HG03039 (cell line): ENCODE data around the gene NOTCH2.
A peak's percentile ranks its signal among the peaks of the same experiment; 100 is the strongest.
"Not testable (repeated sequence)": the region's sequence is repeated elsewhere in the genome, so short reads cannot be mapped to it uniquely, and the experiment has no call there.

ENCODE experiments used
- ATAC-seq: cut with Tn5 transposase; IDR thresholded peaks from one replicate; pipeline ENCODE4 v1.9.1; 2021; ENCODE audit warnings: mild to moderate bottlenecking, moderate library complexity; ENCODE audit not compliant: unreplicated experiment

Gene NOTCH2

DNA sequence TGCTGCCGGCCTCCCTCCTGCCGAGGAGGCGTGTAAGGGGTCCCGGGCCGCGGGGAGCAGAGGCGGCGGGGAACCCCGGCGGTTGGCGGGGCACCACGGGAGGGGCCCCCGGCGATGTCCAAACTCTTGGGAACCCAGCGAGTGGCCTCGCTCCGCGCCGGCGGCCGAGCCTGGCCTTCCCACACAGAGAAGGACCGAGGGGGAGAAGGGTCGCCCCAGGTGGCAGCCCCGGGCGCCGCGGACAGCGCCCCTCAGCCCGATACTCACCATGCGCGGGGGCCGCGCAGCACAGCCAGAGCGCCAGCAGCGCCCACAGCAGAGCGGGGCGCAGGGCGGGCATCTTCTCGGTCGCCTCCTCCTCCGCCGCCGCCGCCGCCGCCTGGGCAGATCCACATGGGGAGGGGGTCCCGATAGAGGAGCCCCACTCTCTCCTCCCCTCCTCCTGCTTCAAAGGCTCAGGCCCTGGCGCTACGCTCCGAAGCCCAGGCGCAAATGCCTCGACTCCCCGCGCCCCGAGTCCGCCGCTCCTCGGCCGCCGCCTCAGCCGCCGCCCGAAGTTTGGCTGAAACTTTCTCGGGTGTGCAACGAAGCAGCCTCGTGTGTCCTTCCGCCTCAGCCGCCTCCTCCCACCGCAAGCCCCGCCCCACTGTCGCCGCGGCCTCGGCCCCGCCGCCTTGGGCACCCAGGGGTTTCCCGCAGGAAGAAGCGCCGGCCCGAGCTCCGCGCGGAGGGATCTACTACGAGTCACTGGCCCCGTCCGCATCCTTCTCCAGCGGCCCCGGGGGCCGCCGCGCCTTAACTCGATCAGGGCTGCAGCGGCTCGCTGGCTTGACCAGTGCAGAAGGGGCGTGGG is at the start of gene NOTCH2:
NOTCH2 (minus strand) TSS at position 596 of the 853 bp plus-strand sequence; CDS start at position 340, 256 bp downstream.
- ATAC-seq = peak; percentile 71

DNA sequence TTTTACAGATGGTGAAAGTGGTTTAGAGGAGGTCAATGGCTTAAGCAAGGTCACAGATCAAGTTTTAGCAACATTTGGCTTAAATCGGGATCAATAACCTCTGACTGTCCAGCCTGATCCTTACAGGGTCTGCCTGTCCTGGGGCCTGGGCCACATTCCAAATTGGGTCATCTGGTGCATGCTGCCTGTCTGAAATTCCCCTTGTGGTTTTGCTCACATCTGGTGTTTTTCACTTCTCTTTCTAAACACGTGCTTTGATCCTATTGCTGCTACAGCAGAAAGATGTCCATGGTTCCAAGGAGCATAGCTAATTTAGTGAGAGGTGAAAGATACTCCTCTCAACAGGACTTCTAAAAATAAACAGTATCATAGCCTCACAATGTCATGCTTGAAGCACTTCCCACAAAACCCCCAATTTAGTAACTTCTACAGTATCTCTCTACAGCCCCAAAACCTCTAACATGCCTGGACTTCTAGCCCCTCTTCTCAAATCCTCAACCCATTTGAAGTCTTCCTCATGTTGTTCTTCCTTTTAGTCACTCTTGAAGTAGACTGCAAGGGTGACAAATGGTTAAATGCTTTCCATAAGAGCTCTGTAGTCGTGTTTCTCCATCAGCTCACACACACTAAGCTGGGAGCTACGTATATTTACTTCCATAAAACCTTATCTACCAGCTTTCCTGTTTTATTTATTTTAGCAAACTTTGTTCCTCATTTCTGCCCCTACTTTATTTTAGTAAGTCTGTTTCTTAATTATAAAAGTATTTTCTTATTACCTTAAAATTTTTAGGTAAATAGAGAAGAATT is 48.1 kb upstream of the NOTCH2 start:
- ATAC-seq = peak; percentile 55

DNA sequence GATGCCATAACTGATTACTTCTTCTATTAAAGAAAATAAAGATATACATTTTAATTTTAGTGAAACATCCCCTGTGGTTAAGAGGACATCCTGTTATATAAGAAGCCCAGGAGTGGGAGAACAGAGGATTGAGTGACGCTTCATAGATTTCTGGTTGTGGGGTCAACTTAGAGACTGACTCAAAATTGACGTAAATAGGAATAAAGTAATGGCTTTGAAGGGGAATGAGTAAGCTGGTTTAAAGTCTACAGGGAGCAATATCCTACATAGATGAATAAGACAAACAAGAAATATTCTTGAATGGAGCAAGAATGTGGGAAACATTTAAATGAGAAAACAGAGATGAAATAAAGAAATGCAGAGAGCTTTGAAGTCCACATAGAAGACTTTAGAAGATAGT is 46.6 kb upstream of the NOTCH2 start:
- ATAC-seq = not testable (repeated sequence)

GRCh38 chr1:120113134-120113533 is 43.7 kb upstream of the NOTCH2 start:
- ATAC-seq = not testable (repeated sequence)

- ATAC-seq = not testable (repeated sequence)
Observed at GRCh38 chr1:120112212-120112611, 42.8 kb upstream of the NOTCH2 start.

DNA sequence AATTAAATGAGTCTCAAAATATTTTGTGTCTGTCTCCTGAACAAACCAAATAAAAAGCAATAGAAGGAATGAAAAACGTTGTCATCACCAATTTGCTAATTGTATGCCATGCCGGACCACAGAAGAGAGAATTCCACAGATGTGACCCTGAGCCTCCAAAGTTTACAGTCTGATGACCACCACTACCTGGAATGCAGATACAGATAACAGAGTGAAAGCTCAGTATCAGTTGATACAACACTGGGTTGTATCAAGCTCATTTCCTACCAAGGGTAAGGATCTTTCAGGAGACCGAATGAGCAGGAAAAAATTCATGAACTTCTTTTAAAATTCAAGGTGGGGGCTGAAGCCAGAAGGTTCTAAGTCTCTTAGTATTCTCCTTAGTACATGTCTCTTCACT is 42.3 kb upstream of the NOTCH2 start:
- ATAC-seq = not testable (repeated sequence)

DNA sequence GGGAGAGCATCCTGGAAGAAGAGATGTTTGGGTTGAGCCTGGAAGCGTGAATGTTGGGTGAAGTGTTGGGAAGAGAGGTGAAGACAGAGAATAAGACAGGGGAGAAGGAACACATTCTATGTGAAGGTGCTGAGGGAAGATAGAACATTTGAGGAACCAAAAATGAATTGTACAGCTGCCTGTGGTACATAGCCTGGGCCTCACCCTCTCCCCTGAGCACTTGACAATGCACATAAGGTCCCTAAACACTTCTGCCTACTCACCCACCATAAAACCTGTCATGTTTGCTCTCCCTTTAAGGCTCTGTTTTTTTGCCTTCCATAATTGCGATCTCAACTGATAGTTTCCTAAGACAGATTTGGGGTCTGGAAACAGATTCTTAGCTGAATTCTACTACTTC is 41.5 kb upstream of the NOTCH2 start:
- ATAC-seq = not testable (repeated sequence)

- not testable (repeated sequence) for ATAC-seq
Observed at GRCh38 chr1:120109656-120110055, 40.2 kb upstream of the NOTCH2 start.

GRCh38 chr1:120109180-120109579 is 39.7 kb upstream of the NOTCH2 start:
- not testable (repeated sequence) for ATAC-seq

DNA sequence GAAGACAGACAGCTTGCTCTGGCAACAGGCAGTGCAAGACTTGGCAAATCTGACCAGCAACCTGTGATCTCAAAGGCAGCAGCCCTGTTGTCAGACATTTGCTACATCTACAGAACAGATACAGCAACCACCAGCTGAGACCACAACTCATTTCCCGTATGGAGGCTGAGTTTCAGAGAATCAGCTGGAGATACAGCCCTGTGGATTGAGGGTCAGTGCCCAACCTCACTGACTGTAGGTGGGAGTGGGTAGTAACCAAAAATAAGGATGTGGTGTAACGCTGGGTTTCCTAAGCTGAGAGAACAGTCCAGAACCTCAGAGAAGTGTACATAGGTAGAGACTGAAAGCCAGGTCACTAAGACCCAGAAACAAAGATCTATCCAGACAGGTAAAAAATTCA is 35.8 kb upstream of the NOTCH2 start:
- ATAC-seq = not testable (repeated sequence)

GRCh38 chr1:120103768-120104167 is 34.3 kb upstream of the NOTCH2 start:
- ATAC-seq = not testable (repeated sequence)

DNA sequence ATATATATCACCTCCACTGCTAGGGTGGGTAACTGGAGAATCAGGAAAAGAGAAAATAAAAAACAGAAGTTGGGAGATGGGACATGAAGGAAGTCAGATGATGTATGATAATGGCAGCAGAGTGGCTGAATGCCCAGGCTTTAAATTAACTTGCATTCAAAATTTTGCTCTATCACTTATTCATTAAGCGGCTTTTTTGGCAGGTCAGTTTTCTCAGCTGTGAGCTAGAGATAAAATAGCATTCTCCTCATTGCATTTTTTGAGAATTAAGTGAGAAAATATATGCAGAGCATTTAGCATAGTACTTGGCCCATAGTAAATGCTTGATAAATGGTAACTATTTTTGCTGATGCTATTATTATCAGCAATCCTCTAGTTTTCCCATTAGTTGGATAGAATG is 32.1 kb upstream of the NOTCH2 start:
- ATAC-seq = not testable (repeated sequence)

- ATAC-seq = not testable (repeated sequence)
Observed at GRCh38 chr1:120100590-120100989, 31.1 kb upstream of the NOTCH2 start.

GRCh38 chr1:120098986-120099759 is 29.7 kb upstream of the NOTCH2 start:
- not testable (repeated sequence) for ATAC-seq

DNA sequence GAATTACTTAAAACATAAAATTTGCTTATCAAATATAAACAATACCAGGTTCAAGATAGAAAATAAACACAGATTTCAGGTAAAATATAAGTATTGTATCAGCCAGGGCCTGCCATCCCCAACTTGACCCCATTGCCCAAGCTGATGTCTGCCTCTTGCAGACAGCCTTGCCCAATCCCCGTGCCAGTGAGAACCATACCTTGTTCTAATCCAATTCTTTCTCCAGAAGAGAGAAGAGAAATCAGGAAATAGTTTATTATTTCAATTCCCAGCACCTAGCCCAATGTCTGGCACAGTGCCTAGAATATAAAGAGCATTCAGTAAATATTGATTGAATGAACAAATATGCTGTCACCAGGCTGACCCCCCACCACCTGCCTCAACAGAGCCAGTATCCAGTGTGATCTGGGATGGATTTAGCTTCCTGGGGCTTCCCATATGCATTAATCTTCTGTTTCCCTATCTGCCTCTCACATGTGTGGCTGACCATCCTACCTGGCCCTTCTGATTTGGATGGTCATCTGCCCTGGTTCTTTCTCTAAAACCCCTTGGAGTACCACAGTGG is 27.6 kb upstream of the NOTCH2 start:
- ATAC-seq = not testable (repeated sequence)

GRCh38 chr1:120093548-120094181 is 24.2 kb upstream of the NOTCH2 start:
- not testable (repeated sequence) for ATAC-seq

- not testable (repeated sequence) for ATAC-seq
Observed at GRCh38 chr1:120092232-120093218, 23.1 kb upstream of the NOTCH2 start.

- ATAC-seq = not testable (repeated sequence)
Observed at GRCh38 chr1:120090830-120091229, 21.4 kb upstream of the NOTCH2 start.

- not testable (repeated sequence) for ATAC-seq
Observed at GRCh38 chr1:120087959-120088358, 18.5 kb upstream of the NOTCH2 start.
